ENCODE data around the gene KCNC4.

KCNC4 gene

GRCh38 chr1:110184446-110184845 is 25.7 kb upstream of the KCNC4 start:
- no peak overlapping the region for H3K27ac ChIP-seq
- no peaks in the 10 kb centered on the region for H3K36me3 ChIP-seq (replicated peaks)
- H3K27me3 ChIP-seq (replicated peaks) = no peaks in the 10 kb centered on the region
- in situ Hi-C loops (cut with HindIII; ENCODE audit: low pct_ligation_motif_present, low sequenced_read_pairs) = no loop called here
- no peak overlapping the region for H3K4me3 ChIP-seq (ENCODE audit: low read depth, low read length)
- no peak for DNase-seq
- TF ChIP-seq CTCF (IDR thresholded peaks at IDR 0.05; ENCODE audit: low read depth, low read length, missing control alignments) = no peak

GRCh38 chr1:110185181-110185580 is 24.9 kb upstream of the KCNC4 start:
- no peak for TF ChIP-seq CTCF (IDR thresholded peaks at IDR 0.05; ENCODE audit: low read depth, low read length, missing control alignments)
- H3K27me3 ChIP-seq (replicated peaks) = no peaks in the 10 kb centered on the region
- H3K36me3 ChIP-seq (replicated peaks) = no peaks in the 10 kb centered on the region
- no peak overlapping the region for H3K4me3 ChIP-seq (ENCODE audit: low read depth, low read length)
- no peak for DNase-seq
- H3K27ac ChIP-seq = no peak overlapping the region
- in situ Hi-C loops (cut with HindIII; ENCODE audit: low pct_ligation_motif_present, low sequenced_read_pairs) = no loop called here

- in situ Hi-C loops (cut with HindIII; ENCODE audit: low pct_ligation_motif_present, low sequenced_read_pairs) = no loop called here
- Histone ChIP-seq H3K27me3 (replicated peaks) (no peaks in the 10 kb centered on the region), H3K36me3 (replicated peaks) (no peaks in the 10 kb centered on the region), H3K27ac (no peak overlapping the region), H3K4me3 (ENCODE audit: low read depth, low read length) (no peak overlapping the region)
- DNase-seq = no peak
- TF ChIP-seq CTCF (IDR thresholded peaks at IDR 0.05; ENCODE audit: low read depth, low read length, missing control alignments) = no peak
Observed at GRCh38 chr1:110186558-110186957, 23.6 kb upstream of the KCNC4 start.

- TF ChIP-seq CTCF (IDR thresholded peaks at IDR 0.05; ENCODE audit: low read depth, low read length, missing control alignments) = no peak
- H3K27me3 ChIP-seq (replicated peaks) = no peaks in the 10 kb centered on the region
- no peak overlapping the region for H3K27ac ChIP-seq
- DNase-seq = peak; percentile 15
- in situ Hi-C loops (cut with HindIII; ENCODE audit: low pct_ligation_motif_present, low sequenced_read_pairs) = no loop called here
- no peak overlapping the region for H3K4me3 ChIP-seq (ENCODE audit: low read depth, low read length)
- H3K36me3 ChIP-seq (replicated peaks) = no peaks in the 10 kb centered on the region
Observed at GRCh38 chr1:110187139-110187890, 22.8 kb upstream of the KCNC4 start.

- in situ Hi-C loops (cut with HindIII; ENCODE audit: low pct_ligation_motif_present, low sequenced_read_pairs) = no loop called here
- Histone ChIP-seq H3K36me3 (replicated peaks) (no peaks in the 10 kb centered on the region), H3K4me3 (ENCODE audit: low read depth, low read length) (no peak overlapping the region), H3K27me3 (replicated peaks) (no peaks in the 10 kb centered on the region), H3K27ac (no peak overlapping the region)
- no peak for TF ChIP-seq CTCF (IDR thresholded peaks at IDR 0.05; ENCODE audit: low read depth, low read length, missing control alignments)
- peak; percentile 34 for DNase-seq
Observed at GRCh38 chr1:110188035-110188618, 22.0 kb upstream of the KCNC4 start.

All from brain microvascular endothelial cell (primary cell).